PC-9 (cell line): ENCODE data around the gene PPP1R1C. TPM values are rescaled to one million over a fixed set of nuclear protein-coding genes. Genes with fewer than 3 reads are reported as not detected.

Experiments used
- BruUV-seq: library from RNA; stranded (reverse); fragments of 400-500 nt; replicated peaks from 2 replicates; lab custom pipeline; 2021; lab: Mats Ljungman, UMichigan
- CTCF ChIA-PET: fragments of 300-600 bp; sonication (Branson Sonifier 250); formaldehyde crosslinking; loops from one replicate; lab custom pipeline; 2022; ENCODE audit warnings: antibody characterized with exemption; lab: Charles Lee
- POLR2A ChIA-PET: fragments of 300-600 bp; sonication (Branson Sonifier 250); formaldehyde crosslinking; loops from one replicate; lab custom pipeline; 2022; ENCODE audit warnings: antibody characterized with exemption; ENCODE audit not compliant: unreplicated experiment; lab: Charles Lee
- DNase-seq, 2 experiments: peaks; one replicate each; pipeline versions ENCODE4 v3.0.0 to v3.0.0-alpha.2; 2015 to 2022; ENCODE audit warnings: mixed read lengths in 1 of 2
- H2AFZ ChIP-seq: fragments of 200-600 bp; sonication (generic); 2 replicates; pipeline ENCODE4 v1.8.1; 2017; ENCODE audit warnings: antibody characterized with exemption
- H3F3A ChIP-seq: fragments of 200-600 bp; sonication (generic); 2 replicates; pipeline ENCODE4 v1.8.1; 2017; ENCODE audit warnings: antibody characterized with exemption, mild to moderate bottlenecking, low read depth; ENCODE audit not compliant: insufficient read depth
- H3K27ac ChIP-seq: fragments of 200-600 bp; sonication (generic); 2 replicates; pipeline ENCODE4 v1.6.1; 2016; ENCODE audit warnings: mixed run types
- H3K27me3 ChIP-seq: fragments of 200-600 bp; sonication (generic); 2 replicates; pipeline ENCODE4 v1.6.1; 2016; ENCODE audit warnings: low read depth, mixed run types; ENCODE audit not compliant: insufficient read depth
- H3K36me3 ChIP-seq: fragments of 200-600 bp; sonication (generic); 2 replicates; pipeline ENCODE4 v1.6.1; 2016; ENCODE audit warnings: low read depth, mixed run types
- H3K4me1 ChIP-seq: fragments of 200-600 bp; sonication (generic); replicated peaks from 2 replicates; pipeline ENCODE4 v1.6.1; 2016; ENCODE audit warnings: mixed run types; ENCODE audit not compliant: insufficient read depth
- H3K4me2 ChIP-seq: fragments of 200-600 bp; sonication (generic); 2 replicates; pipeline ENCODE4 v1.6.1; 2017; ENCODE audit warnings: mixed run types
- H3K4me3 ChIP-seq: fragments of 200-600 bp; sonication (generic); 2 replicates; pipeline ENCODE4 v1.6.1; 2016; ENCODE audit warnings: mixed run types
- H3K79me2 ChIP-seq: fragments of 200-600 bp; sonication (generic); 2 replicates; pipeline ENCODE4 v1.6.1; 2017; ENCODE audit warnings: low read depth, mixed run types
- H3K9me2 ChIP-seq: fragments of 200-600 bp; sonication (generic); 2 replicates; pipeline ENCODE4 v1.8.1; 2017; ENCODE audit warnings: mild to moderate bottlenecking; ENCODE audit not compliant: insufficient read depth
- H3K9me3 ChIP-seq: fragments of 200-600 bp; sonication (generic); 2 replicates; pipeline ENCODE4 v1.8.1; 2016; ENCODE audit warnings: low read depth; ENCODE audit not compliant: insufficient read depth
- H4K20me1 ChIP-seq: fragments of 200-600 bp; sonication (generic); 2 replicates; pipeline ENCODE4 v1.8.1; 2017; ENCODE audit not compliant: insufficient read depth
- CTCF ChIP-seq: fragments of 200-600 bp; sonication (generic); conservative IDR thresholded peaks from 2 replicates; pipeline ENCODE4 v1.6.1; 2017; ENCODE audit warnings: mixed run types, antibody characterized with exemption, mild to moderate bottlenecking, moderate library complexity
- EZH2 ChIP-seq: fragments of 200-600 bp; sonication (generic); IDR thresholded peaks from 2 replicates; pipeline ENCODE4 v1.8.0; 2017; ENCODE audit warnings: antibody characterized with exemption, low read depth
- intact Hi-C: fragments of 100-400 bp; cut with micrococcal nuclease; formaldehyde crosslinking; loops from one replicate; pipeline ENCODE4 v1.10.0; 2022; ENCODE audit not compliant: unreplicated experiment
- total RNA-seq: library from RNA; stranded (reverse); gene quantifications from 2 replicates; pipeline ENCODE4 v1.2.3, GENCODE V29; 2021

The PPP1R1C gene
- total RNA-seq, 1 experiment from 2014 or later, result 27.5 TPM

DNA sequence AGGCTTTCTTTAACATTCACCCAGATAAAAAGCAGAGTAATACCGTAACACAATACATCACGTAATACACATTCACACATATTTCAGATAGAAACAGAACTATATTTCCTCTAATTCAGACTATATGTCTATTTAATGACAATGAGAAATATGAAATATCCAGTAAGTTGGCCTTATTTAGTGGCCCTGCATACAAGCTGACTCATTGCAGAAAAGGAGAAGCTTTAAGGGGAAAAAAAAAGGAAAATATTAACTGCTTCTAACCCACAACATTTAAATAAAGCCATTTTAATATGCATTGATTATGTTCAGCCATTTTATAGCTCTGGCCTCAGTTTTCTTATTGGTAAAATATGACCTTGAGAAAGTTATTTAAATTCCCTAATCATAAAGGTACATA lies 94.8 kb downstream of the PPP1R1C start:
- H3K4me1 ChIP-seq, result 0 out of 2 replicates have a peak, but pooled peaks cover 4% of the 10 kb centered on the region
- H3K27me3 ChIP-seq, result no peaks in the 10 kb centered on the region
- H3K4me2 ChIP-seq, result no peak overlapping the region
- H4K20me1 ChIP-seq, result no peaks in the 10 kb centered on the region
- H3K36me3 ChIP-seq, result no peaks in the 10 kb centered on the region
- no peaks in the 10 kb centered on the region for H3F3A ChIP-seq
- H3K9me3 ChIP-seq, result no peaks in the 10 kb centered on the region; the same call in 1 of the 2 replicates
- H3K27ac ChIP-seq, result no peak overlapping the region
- no peak overlapping the region for H2AFZ ChIP-seq
- no peaks in the 10 kb centered on the region for H3K9me2 ChIP-seq
- ChIA-PET CTCF (no interaction called here), POLR2A (no interaction called here)
- BruUV-seq, result no TSS peak
- no peak for DNase-seq
- TF ChIP-seq EZH2 (no peak), CTCF (no peak)
- no peaks in the 10 kb centered on the region for H3K79me2 ChIP-seq
- H3K4me3 ChIP-seq, result no peak overlapping the region
- intact Hi-C loops, result no loop called here

- H2AFZ ChIP-seq, result no peak overlapping the region
- ChIA-PET CTCF (no interaction called here), POLR2A (no interaction called here)
- no TSS peak for BruUV-seq
- no peak overlapping the region for H3K4me2 ChIP-seq
- TF ChIP-seq CTCF (no peak), EZH2 (no peak)
- no peaks in the 10 kb centered on the region for H3K9me2 ChIP-seq
- intact Hi-C loops, result no loop called here
- no peak overlapping the region for H3K4me3 ChIP-seq
- H4K20me1 ChIP-seq, result no peaks in the 10 kb centered on the region
- H3F3A ChIP-seq, result no peaks in the 10 kb centered on the region
- H3K4me1 ChIP-seq, result 0 out of 2 replicates have a peak, but pooled peaks cover 4% of the 10 kb centered on the region
- H3K79me2 ChIP-seq, result no peaks in the 10 kb centered on the region
- H3K9me3 ChIP-seq, result no peaks in the 10 kb centered on the region; the same call in 1 of the 2 replicates
- no peaks in the 10 kb centered on the region for H3K27me3 ChIP-seq
- no peak for DNase-seq
- H3K27ac ChIP-seq, result no peak overlapping the region
- no peaks in the 10 kb centered on the region for H3K36me3 ChIP-seq
These were observed 96.1 kb downstream of the PPP1R1C start for GRCh38 chr2:182081602-182082260.

DNA sequence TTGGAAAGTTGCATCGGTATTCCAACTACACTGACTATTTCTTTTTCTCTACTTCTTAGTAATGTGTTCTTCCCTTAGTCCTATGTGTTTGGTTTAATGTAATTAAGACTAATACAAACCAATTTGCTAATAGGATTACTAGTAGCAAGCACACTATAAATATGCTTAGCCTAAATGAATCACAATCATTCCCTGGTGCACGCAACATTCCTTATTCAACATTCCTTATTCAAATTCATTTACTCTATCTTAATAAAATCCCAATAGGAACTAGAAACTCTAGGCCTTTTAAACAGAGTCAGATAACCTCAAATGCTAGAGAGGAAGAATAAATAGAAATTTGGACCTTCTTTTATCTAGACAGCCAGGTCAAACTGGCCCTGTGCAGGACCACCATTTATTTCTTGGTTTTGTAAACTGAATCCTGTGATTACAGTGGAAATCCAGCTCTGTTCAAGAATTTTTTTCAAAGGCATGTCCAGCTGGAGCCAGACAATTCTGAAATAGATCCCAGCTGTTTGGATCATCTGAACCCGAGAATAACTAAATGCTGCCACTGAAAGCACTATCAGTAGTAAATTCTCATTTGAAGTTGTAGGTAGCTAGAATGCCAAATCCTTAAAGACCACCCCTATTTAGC lies 103.1 kb downstream of the PPP1R1C start:
- no peak overlapping the region for H2AFZ ChIP-seq
- no peaks in the 10 kb centered on the region for H4K20me1 ChIP-seq
- H3K36me3 ChIP-seq, result no peaks in the 10 kb centered on the region
- POLR2A ChIA-PET, result no interaction called here
- no peaks in the 10 kb centered on the region for H3F3A ChIP-seq
- no peak overlapping the region for H3K27ac ChIP-seq
- no peak for TF ChIP-seq EZH2
- no peak for TF ChIP-seq CTCF
- no peaks in the 10 kb centered on the region for H3K9me3 ChIP-seq
- no peak overlapping the region for H3K4me3 ChIP-seq
- no peak for DNase-seq
- CTCF ChIA-PET, result no interaction called here
- H3K4me2 ChIP-seq, result no peak overlapping the region
- intact Hi-C loops, result no loop called here
- no peaks in the 10 kb centered on the region for H3K79me2 ChIP-seq
- BruUV-seq, result no TSS peak
- no peaks in the 10 kb centered on the region; the same call in none of the 2 replicates for H3K9me2 ChIP-seq
- no peaks in the 10 kb centered on the region for H3K27me3 ChIP-seq
- no peaks in the 10 kb centered on the region for H3K4me1 ChIP-seq
